Measurements from ENCODE around the gene LIPF. TPM values are rescaled to one million over a fixed set of nuclear protein-coding genes. Genes with fewer than 3 reads are reported as not detected.

LIPF gene
- total RNA-seq, 1 experiment from 2014 or later, result not detected

DNA sequence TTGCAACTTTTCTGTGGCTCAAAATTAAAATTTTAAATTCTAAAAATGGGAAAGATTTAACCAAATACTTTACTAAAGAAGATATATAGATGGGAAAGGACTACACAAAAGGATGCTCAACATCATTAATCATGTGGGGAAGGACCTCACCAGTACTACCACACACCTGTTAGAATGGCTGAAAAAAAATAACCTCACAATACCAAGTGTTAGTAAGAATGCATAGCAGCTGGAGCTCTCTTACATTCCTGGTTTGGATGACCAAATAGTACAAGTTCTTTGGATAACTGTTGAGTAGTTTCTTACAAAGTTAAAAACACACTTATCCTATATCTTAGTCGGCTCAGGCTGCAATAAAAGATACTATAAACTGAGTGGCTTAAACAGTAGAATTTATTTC, 43.8 kb upstream of the LIPF start:
- Mint-ChIP-seq H3K27me3 (ENCODE audit: insufficient read depth, unreplicated experiment) (no peaks in the 10 kb centered on the region), H3K36me3 (ENCODE audit: insufficient read depth, unreplicated experiment) (no peaks in the 10 kb centered on the region), H3K4me1 (ENCODE audit: insufficient read depth, unreplicated experiment) (no peaks in the 10 kb centered on the region), H3K9me3 (ENCODE audit: unreplicated experiment) (no peaks in the 10 kb centered on the region), H3K27ac (ENCODE audit: low read depth, unreplicated experiment) (no peak overlapping the region), H3K4me3 (ENCODE audit: unreplicated experiment) (no peak overlapping the region)
- ChIA-PET CTCF (no interaction called here), POLR2A (no interaction called here)
- no TSS peak for BruUV-seq (replicated peaks)
- intact Hi-C loops (cut with micrococcal nuclease), result no loop called here
- DNase-seq (ENCODE audit: unreplicated experiment), result no peak
- TF ChIP-seq, protein P1, sequence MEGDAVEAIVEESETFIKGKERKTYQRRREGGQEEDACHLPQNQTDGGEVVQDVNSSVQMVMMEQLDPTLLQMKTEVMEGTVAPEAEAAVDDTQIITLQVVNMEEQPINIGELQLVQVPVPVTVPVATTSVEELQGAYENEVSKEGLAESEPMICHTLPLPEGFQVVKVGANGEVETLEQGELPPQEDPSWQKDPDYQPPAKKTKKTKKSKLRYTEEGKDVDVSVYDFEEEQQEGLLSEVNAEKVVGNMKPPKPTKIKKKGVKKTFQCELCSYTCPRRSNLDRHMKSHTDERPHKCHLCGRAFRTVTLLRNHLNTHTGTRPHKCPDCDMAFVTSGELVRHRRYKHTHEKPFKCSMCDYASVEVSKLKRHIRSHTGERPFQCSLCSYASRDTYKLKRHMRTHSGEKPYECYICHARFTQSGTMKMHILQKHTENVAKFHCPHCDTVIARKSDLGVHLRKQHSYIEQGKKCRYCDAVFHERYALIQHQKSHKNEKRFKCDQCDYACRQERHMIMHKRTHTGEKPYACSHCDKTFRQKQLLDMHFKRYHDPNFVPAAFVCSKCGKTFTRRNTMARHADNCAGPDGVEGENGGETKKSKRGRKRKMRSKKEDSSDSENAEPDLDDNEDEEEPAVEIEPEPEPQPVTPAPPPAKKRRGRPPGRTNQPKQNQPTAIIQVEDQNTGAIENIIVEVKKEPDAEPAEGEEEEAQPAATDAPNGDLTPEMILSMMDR (IDR thresholded peaks at IDR 0.05; ENCODE audit: unreplicated experiment), result no peak

DNA sequence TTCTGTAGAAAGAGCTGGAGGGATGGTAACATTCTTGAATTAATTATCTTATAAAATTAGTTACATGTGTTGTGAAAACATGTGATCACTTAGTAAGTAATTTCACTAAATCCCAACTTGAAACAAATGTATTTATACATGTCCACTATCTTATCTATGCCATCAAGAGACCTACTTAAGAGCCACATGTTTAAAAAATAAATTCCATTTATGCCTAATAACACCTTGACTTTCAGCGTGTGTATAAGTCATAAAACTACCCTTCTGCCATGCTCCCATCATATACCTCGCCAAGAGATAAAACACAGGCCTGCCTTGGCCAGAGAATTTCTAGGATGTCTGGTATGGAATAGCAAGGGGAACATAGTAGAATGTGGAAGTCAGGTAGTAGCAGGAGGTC, 40.4 kb upstream of the LIPF start:
- CTCF ChIA-PET, result no interaction called here
- no peak overlapping the region for H3K27ac Mint-ChIP-seq (ENCODE audit: low read depth, unreplicated experiment)
- TF ChIP-seq, protein P1 (IDR thresholded peaks at IDR 0.05; ENCODE audit: unreplicated experiment), result no peak
- no peaks in the 10 kb centered on the region for H3K9me3 Mint-ChIP-seq (ENCODE audit: unreplicated experiment)
- intact Hi-C loops (cut with micrococcal nuclease), result no loop called here
- H3K4me3 Mint-ChIP-seq (ENCODE audit: unreplicated experiment), result no peak overlapping the region
- no peaks in the 10 kb centered on the region for H3K27me3 Mint-ChIP-seq (ENCODE audit: insufficient read depth, unreplicated experiment)
- no peaks in the 10 kb centered on the region for H3K36me3 Mint-ChIP-seq (ENCODE audit: insufficient read depth, unreplicated experiment)
- POLR2A ChIA-PET, result no interaction called here
- H3K4me1 Mint-ChIP-seq (ENCODE audit: insufficient read depth, unreplicated experiment), result no peaks in the 10 kb centered on the region
- no peak for DNase-seq (ENCODE audit: unreplicated experiment)
- BruUV-seq (replicated peaks), result no TSS peak

DNA sequence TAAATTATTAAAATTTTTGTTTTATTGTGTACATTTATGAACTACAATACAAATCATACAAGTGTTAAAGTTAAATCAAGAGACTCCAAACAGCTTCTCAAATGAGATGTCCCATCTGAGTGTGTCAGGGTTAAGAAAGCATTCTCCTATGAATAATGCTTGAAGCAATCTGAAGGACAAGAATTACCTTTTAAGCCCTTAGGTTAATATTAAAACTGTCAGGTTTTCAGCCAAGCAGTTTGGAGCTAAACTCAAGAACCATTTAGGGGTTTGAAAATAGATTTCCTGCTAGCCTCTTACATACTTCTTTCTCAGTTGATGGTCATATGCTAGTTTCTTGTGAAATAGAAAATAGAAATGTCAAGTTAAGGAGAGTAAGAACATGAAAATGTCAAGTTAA, 39.4 kb upstream of the LIPF start:
- ChIA-PET POLR2A (no interaction called here), CTCF (interaction anchor here (0.6 kb wide), 1 partner anchor 24 kb away, joined by 3 read pairs; no protein-coding TSS in a partner anchor)
- Mint-ChIP-seq H3K4me1 (ENCODE audit: insufficient read depth, unreplicated experiment) (no peaks in the 10 kb centered on the region), H3K27me3 (ENCODE audit: insufficient read depth, unreplicated experiment) (no peaks in the 10 kb centered on the region), H3K27ac (ENCODE audit: low read depth, unreplicated experiment) (no peak overlapping the region), H3K36me3 (ENCODE audit: insufficient read depth, unreplicated experiment) (no peaks in the 10 kb centered on the region), H3K9me3 (ENCODE audit: unreplicated experiment) (no peaks in the 10 kb centered on the region), H3K4me3 (ENCODE audit: unreplicated experiment) (no peak overlapping the region)
- no TSS peak for BruUV-seq (replicated peaks)
- TF ChIP-seq, protein P1 (IDR thresholded peaks at IDR 0.05; ENCODE audit: unreplicated experiment), result no peak
- intact Hi-C loops (cut with micrococcal nuclease), result no loop called here
- DNase-seq (ENCODE audit: unreplicated experiment), result no peak

DNA sequence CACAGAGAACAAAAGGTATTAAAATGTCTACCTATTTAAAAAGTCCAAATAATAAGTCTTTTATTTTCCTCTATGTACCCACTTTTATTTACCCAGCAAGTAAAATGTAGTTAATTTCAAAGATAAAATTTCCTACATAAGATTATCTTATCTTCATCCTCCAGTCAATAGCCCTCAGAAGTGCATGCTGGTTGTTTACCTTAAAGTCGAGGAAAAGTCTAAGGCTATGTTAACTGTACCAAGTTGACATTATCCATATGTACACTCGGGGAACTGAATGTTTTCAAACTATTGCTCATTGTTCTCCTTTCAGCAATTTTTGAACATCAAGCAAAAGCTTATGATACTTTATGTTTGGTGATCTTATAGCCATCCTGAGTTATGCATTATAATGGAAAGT, 24.1 kb upstream of the LIPF start:
- ChIA-PET CTCF (interaction anchor here (0.5 to 1.1 kb wide), 3 partner anchors 21 to 195 kb away, joined by 3 to 5 read pairs (median 3); no protein-coding TSS in a partner anchor), POLR2A (interaction anchor here (1.0 kb wide), 1 partner anchor 42 kb away, joined by 3 read pairs; no protein-coding TSS in a partner anchor)
- Mint-ChIP-seq H3K9me3 (ENCODE audit: unreplicated experiment) (peaks cover 8% of the 10 kb centered on the region), H3K4me1 (ENCODE audit: insufficient read depth, unreplicated experiment) (no peaks in the 10 kb centered on the region), H3K4me3 (ENCODE audit: unreplicated experiment) (no peak overlapping the region), H3K27me3 (ENCODE audit: insufficient read depth, unreplicated experiment) (no peaks in the 10 kb centered on the region), H3K36me3 (ENCODE audit: insufficient read depth, unreplicated experiment) (no peaks in the 10 kb centered on the region), H3K27ac (ENCODE audit: low read depth, unreplicated experiment) (no peak overlapping the region)
- intact Hi-C loops (cut with micrococcal nuclease), result no loop called here
- TF ChIP-seq, protein P1 (IDR thresholded peaks at IDR 0.05; ENCODE audit: unreplicated experiment), result no peak
- no peak for DNase-seq (ENCODE audit: unreplicated experiment)
- no TSS peak for BruUV-seq (replicated peaks)
